HCEC 1CT (cell line): ENCODE measurements around the gene CMTM4.
"Not testable (repeated sequence)": the region's sequence is repeated elsewhere in the genome, so short reads cannot be mapped to it uniquely, and the experiment has no call there.

ENCODE experiments used
- DNase-seq: peaks from one replicate; pipeline ENCODE4 v3.0.0-alpha.2; 2017

The CMTM4 gene

DNA sequence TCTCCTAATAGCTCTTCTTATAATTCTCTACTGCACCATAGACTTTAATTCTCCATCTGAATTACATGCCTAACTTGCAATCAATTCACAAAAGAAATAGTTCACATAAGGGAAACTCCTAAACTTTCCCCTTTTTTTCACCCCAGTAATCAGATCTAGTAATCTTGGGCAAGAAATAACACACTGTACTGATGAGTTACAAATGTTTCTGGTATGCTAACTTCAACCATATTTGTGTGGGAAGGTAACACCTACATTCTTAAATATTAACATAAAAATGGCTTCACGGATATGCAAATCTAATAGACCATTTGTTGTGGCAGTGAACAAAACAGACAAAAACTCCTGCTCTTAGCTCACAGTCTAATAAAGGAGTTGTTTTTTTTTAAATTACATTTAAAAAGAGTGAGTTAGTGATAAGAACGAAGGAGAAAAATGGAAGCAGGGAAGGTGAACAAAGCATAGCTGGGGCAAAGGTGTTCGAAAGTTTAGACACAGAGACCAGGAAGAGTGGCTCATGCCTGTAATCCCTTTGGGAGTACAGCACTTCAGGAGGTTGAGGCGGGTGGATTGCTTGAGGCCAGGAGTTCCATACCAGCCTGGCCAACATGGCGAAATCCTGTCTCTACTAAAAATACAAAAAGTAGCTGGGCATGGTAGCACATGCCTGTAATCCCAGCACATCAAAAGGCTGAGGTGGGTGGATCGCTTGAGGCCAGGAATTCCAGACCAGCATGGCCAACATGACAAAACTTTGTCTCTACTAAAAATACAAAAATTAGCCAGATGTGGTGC is 57.3 kb downstream of the CMTM4 start:
- peak; percentile 7 for DNase-seq

DNA sequence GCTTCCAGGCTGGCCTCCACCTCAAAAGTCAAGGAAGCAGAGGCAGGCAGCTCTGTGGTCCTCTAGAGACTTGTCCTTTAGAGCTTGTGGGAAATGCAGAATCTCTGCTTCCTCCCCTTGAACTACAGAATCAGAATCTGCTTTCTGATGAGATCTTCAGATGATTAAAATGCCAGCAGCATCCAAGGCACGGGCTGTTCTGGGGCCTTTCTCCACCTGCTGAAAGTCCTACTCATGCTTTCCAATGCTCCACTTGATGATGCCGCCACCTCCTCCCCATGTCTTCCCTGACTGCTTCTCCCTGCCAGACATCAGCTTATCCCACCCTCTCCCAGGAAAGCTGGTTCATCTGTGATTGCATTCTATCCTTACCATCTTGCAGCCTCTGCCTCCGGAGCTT is 58.7 kb downstream of the CMTM4 start:
- DNase-seq = no peak

DNA sequence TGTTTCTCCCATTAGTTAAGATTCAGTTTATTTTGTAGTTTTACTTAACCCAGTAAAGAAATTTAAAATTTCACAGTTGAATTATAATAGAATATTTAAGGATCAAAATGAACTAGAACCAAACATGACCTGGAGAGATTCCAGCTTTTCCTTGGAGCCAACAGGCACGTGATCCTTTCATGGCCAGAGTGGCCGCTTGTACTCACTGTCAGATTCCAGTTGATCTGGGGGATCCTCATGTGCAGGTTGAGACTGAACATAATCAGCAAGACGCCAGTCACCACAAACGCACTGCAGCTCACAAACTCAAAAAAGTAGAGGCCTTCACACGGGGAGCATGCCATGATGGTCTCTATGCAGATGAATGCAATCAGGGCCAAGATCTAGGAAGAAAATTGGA is 60.3 kb downstream of the CMTM4 start:
- no peak for DNase-seq

DNA sequence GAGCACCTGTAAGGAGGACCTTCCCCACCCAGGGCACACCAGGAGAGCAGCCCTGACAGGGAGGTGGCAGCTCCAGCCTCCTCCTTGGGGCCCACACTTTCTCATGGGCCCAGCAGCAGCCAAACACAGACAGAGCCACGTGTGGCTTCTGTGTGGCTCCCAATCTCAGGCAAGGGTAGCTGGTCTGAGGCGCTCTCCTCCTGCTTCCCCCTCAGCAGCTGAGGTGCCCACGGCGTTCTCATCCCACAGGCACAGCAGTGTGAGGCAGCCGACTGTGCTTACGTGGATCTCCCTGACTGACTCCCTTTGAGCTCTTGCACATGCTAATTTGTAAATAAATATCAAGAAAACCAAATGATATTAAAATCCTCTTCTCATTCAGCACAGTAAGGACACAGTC is 61.1 kb downstream of the CMTM4 start:
- DNase-seq = no peak

DNA sequence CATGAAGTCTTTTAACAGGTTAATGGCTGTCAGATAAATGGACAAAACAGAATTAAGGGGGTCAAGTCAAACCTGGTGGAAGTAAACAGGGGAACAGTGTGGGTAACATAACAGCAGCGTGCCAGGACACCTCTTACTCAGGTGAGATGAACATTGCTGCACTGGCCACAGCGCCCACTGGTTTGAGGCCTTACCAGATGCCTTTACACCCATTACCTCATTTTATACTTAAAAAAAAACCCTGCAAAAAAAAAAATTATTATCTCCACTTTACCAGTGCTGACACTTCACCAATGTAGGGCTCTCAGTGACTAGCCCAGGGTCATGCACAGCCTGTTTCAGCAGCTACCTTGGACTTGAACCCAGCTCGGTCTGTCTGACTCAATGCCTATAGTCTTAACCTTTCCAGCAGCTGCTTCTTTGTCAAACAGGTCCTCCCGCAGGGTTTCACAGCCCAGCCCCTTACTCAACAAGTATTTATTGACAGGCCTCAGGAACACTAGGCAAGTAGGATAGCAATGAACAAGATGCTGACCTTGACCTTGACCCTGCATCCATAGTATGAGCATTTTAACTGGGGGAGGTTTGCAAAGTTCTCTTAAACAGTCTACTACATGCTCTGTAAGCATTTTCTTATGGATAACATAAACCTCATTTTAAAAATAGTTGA is 61.9 kb downstream of the CMTM4 start:
- DNase-seq = no peak

DNA sequence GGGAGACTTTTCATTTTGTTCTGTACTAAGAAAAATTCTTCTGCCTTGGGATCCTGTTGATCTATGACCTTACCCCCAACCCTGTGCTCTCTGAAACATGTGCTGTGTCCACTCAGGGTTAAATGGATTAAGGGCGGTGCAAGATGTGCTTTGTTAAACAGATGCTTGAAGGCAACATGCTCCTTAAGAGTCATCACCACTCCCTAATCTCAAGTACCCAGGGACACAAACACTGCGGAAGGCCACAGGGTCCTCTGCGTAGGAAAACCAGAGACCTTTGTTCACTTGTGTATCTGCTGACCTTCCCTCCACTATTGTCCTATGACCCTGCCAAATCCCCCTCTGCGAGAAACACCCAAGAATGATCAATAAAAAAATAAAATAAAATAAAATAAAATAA is 65.0 kb downstream of the CMTM4 start:
- DNase-seq = not testable (repeated sequence)

DNA sequence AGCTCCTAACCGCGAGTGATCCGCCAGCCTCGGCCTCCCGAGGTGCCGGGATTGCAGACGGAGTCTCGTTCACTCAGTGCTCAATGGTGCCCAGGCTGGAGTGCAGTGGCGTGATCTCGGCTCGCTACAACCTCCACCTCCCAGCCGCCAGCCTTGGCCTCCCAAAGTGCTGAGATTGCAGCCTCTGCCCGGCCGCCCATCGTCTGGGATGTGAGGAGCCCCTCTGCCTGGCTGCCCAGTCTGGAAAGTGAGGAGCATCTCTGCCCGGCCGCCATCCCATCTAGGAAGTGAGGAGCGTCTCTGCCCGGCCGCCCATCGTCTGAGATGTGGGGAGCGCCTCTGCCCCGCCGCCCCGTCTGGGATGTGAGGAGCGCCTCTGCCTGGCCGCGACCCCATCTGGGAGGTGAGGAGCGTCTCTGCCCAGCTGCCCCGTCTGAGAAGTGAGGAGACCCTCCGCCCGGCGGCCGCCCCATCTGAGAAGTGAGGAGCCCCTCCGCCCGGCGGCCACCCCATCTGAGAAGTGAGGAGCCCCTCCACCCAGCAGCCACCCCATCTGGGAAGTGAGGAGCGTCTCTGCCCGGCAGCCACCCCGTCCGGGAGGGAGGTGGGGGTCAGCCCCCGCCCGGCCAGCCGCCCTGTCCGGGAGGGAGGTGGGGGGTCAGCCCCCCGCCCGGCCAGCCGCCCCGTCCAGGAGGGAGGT is 65.8 kb downstream of the CMTM4 start:
- not testable (repeated sequence) for DNase-seq

DNA sequence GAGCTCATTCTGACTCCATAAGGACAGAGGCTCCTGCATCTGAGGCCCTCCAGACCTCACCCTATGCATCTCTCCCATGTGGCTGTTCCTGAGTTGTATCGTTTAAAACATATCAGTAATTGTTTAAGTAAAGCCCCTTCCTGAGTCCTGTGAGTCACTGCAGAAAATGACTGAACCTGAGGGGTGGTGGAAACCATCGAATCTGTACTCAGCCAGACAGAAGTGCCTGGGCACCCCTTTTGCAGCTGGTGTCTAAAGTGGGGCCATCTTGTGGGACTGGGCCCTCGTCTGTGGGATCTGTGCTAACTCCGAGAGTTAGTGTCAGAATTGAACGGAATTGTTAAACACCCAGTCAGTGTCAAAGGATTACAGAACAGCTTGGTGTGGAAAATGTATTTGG is 66.7 kb downstream of the CMTM4 start:
- no peak for DNase-seq

DNA sequence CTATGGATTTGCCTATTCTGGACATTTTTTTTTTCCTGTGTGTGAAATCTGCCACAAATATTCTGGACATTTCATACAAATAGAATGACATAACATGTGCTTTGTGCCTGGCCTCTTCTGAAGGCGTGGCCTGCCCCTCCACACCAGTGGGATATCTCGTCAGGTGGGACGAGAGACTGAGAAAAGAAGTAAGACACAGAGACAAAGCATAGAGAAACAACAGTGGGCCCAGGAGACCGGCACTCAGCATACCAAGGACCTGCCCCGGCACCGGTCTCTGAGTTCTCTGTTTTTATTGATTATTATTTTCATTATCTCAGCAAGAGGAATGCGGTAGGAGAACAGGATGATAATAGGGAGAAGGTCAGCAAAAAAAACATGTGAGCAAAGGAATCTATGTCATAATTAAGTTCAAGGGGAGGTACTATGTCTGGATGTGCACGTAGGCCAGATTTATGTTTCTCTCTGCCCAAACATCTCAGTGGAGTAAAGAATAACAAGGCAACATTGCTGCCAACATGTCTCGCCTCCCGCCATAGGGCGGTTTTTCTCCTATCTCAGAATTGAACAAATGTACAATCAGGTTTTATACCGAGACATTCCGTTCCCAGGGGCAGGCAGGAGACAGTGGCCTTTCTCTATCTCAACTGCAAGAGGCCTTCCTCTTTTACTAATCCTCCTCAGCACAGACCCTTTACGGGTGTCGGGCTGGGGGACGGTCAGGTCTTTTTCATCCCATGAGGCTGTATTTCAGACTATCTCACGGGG is 68.7 kb downstream of the CMTM4 start:
- DNase-seq = not testable (repeated sequence)

DNA sequence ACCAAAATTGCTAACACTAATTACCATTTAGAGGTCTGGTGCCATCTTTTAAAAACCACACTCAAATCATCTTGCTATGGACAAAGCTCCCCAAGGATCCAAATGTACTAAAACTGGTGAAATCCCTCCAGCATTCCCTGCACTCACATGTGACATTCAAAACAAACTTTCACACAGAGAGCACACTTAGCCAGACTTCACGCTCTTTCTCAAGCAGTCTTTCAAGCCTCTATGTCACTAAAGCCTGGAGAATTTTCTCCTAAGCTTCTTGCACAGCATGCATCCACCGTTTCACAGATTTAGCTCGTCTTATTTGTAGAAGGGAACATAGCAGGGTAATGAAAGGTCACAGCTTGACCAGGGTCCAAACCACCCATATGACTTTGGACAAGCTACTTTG is 72.8 kb downstream of the CMTM4 start:
- no peak for DNase-seq

DNA sequence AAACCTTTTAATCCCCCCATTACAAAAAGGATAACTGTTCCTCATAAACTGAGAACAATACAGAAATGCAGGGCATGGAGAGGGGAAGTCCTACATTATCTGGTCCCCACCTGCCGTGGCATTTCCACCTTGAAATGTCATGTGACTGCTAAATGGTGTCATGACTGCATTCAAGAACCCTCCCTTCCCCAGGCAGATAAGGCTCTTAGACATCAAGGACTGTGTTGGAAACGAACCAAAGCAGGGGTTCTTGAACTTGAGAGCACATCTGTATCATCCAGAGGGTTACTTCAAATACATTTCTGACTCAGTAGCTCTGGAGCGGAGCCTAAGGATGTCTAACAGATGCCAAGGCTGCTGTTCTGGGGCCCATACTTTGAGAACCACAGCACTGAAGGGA is 73.7 kb downstream of the CMTM4 start:
- no peak for DNase-seq

DNA sequence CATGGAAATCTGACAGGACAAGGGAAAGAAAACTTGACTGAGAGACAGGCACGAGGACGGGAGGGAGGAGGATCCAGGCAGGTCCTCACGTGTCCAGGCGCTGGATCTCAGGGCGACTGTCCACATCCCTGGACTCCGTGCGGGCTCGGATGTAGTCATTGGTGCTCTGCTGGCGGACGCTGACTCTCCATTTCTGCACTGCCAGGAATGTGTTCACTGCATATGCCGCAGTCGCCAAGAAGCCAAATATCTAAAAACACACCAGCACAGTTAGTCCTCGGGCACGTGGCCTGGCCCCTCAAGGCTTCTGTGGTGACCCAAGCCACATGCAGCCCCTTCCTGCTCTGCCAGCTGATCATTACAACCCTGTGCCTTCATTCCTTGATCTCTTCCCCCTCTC is 74.6 kb downstream of the CMTM4 start:
- DNase-seq = no peak

DNA sequence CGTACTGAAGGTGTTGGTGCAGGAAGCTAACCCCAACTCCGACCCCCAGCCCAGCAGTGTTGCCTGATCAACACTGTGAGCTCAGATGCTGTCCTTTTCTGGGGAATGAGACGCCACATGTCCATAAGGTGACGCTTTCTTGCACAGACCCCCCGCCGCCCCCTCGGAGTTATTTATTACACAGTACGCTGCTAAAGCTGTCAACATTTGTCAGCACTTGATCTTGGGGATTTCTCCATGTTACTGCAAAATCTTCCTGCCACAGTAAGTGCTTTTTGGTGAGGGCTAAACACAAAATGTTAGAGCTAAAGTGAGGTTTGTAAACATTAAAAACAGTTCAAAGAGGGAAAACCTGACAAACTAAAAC is 76.1 kb downstream of the CMTM4 start:
- DNase-seq = no peak

DNA sequence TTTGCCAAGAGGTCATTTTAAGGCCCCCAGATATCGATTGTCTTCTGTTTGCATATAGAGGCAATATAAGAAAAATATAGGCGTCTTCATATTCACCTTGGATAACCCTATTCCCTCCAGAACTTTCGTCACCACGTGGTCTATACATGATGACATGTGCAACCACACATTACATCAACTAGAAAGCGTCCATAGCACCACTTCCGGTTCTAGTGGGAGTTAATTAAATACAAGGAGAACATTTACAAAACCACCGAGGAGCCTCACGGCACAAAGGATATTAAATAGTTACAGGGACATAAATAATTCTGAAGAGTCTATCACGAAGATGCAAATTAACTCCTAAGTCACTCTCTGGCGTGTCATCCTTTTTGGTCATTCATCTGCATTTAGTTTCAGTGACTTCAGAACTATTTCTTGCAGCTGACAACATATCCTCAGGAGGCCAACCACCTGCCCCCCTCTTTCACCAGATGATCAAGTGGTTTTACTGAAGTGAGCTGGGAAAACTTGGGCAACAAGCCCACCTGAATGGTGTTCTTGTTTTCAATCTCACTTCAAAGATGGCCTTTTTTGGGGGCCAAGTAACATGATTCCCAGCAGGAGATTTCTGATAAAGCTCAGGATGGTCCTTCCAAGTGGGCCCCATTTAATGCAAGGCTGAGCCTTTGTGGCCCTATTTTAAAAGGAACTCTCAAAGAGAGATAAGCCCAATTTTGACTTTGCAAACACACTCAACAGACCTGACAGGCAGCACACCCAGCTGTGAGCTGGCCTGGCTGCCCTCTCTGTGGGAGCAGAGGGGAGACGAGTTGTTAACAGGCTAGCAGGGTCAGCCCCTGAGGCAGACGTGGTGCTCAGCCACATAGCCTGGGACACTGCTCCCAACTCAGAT is 76.8 kb downstream of the CMTM4 start:
- DNase-seq = peak; percentile 68

DNA sequence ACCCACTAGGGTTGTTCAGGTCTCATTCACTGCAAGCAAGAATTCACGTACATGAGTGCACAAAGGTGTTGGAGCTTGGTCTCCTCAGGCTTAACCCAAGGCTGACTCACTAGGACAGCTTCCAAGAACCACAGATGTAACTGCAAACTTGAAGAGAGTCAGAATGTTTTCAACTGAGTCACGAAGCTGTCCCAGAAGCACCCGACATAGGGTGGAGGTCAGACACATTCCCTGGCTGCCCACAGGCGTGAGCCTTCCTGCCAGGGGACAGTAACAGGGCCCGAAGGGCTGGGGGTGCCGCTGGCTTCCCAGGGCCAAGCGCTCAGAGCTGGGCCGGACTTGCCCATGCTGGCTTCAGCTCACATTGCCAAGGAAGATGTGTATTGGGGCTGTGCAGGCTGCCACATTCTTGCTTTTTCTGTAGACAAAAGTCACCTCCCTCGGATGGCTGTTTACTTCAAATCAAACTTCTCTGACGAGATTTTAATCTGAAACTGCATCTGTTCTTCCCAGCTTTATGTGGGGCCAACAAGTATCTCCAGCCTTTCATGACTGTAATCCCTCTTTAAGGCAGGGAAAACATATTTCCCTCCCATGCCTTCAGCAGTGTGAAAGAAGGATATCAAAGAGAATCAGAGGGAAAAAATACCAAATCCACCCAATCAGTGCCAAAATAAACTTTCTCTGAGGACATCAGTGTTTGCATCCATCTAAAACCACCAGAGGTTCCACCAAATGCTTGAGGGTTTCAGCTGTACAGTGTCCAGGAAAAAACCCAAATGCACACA is 77.8 kb downstream of the CMTM4 start:
- peak; percentile 96 for DNase-seq

DNA sequence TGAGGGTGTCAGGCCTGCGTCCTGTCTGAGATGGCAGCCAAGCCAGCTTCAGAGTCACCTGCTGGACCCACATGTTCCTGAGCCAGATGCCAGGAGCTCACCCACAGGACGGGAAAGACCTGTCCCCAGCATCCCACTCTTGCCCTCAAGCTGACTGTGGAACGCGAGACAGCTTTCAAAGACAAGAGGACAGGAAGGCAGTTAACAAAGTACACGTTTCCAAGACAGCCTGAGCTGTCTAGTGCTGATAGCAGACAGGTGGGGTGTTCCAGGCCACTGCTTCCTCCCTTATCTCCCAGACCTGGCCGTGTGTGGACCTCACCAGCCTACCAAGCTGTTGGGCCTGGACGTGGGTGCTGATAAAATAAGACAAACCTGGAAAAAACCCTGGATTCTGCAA is 78.8 kb downstream of the CMTM4 start:
- no peak for DNase-seq

DNA sequence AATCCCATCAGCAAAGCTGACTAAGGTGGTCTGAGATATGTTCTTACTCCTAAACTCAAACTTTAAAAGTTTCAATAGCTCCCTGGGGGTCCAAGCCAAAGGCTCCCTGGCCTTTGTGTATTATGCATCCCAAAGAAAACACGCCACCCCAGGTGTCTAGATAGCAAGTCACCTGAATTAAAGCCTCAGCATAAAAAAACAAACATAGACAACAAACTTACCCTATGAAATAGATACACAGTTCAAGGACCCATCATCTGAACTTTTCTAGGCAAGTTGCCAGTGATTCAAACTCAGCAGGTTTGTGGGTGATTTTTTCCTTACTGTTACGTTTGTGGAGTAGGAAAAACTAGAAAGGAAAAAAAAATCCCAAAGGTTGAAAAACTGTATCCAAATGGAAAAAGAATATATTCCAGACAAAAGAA is 79.5 kb downstream of the CMTM4 start:
- no peak for DNase-seq

DNA sequence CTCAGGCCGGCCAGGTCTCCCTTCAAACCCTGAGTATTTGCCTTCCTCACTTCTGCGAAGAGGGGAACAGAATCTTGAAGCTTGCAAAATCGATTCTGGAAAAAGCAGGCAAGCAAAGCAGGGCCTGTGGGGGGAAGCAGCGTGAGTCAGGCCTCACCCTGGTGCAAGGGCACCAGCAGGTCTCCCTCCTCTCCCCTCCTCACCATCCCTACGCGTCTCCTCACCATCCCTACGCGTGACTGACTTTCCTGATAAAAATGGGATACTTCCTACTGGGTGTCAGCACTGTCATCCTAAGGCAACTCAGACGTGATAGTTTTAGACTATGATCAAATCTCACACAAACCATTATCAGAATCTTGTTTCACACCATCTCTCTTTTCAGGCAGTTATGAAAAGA is 80.0 kb downstream of the CMTM4 start:
- DNase-seq = no peak

DNA sequence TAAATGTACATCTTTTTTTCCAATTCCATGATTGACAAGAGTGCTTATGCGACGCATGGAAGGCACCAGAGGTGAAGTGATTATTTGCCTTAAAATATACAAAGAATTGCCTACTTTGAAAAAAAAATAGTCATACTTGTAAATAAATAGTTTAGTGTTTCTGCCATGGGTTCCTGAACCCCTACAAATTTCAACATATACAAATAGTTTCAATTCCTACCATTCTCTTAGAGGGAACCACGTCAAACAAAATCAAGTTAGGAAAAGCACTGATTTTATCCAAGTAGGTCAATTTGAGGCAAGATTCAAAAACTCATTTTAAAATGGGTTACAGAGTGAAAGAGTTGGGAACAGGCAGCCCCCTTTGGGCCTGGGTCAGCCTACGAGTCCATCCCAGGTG is 80.4 kb downstream of the CMTM4 start:
- DNase-seq = no peak

DNA sequence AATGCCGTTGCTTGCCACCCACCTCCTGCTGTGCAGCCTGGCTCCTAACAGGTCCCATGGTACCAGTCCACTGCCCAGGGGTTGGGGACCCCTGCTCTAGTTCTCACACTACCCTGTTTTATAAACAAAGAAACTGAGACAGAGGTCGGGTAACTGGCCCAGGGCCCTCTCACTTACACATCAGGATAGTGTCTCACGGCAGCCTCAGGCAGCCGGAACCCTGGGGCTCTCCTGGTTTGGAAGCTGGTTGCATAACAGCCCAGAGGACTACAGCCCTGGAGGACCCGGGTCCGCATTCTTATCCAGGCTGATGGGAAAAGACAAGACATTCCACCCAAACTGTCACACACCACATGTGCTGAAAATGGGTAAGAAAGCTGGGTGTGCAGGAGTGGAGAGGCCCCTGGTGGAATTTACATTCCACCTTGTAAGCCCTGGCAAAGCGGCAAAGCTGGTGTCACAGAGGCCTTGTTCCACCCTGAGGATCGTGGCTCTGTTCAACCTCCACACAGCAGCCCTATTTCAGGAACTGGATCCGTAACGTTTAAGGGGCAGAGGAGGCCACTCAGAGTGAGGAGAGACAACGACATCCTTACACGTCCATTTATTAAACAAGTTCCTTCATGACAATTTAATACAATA is 82.3 kb downstream of the CMTM4 start:
- DNase-seq = no peak

DNA sequence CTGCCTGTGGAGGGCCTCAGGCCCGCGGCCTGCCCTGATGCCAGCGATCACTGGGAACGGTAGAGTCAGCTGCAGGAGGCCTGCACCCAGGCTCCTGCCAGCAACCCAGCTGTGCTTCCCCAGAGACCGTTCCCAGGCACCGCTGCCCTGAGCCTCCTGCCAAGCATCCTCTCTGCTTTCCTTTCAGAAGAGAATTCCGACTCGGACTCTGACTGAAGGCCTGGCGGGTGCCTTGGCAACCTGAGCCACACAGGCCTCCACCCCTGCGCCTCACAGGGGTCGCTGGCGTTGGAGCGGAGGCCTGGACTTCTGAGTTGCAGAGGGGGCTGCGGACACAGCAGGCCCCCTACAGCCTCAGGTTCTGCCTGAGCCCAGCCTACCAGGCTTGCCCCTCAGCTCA is 84.1 kb downstream of the CMTM4 start:
- no peak for DNase-seq
